BJ (cell line): ENCODE results near the gene GABRB2. TPM values are rescaled to one million over a fixed set of nuclear protein-coding genes. Genes with fewer than 3 reads are reported as not detected.

Source experiments
- CTCF ChIA-PET: fragments of 350-600 bp; formaldehyde crosslinking; extraction: SDS; loops from one replicate; lab custom pipeline; 2021; ENCODE audit warnings: antibody characterized with exemption, inconsistent platforms; lab: Yijun Ruan, JAX
- POLR2A ChIA-PET: fragments of 300-600 bp; sonication (Branson Sonifier 250); formaldehyde crosslinking; extraction: SDS; loops from one replicate; lab custom pipeline; 2021; ENCODE audit warnings: antibody characterized with exemption; lab: Charles Lee
- DNase-seq: peaks from one replicate; pipeline ENCODE4 v3.0.0-alpha.2; 2011; ENCODE audit warnings: low read depth
- H3K27me3 ChIP-seq: 2 replicates; pipeline ENCODE4 v1.6.0; 2011; ENCODE audit warnings: low read length; ENCODE audit not compliant: control insufficient read depth, insufficient read depth
- H3K36me3 ChIP-seq: 2 replicates; pipeline ENCODE4 v1.5.1; 2011; ENCODE audit warnings: low read length; ENCODE audit not compliant: control insufficient read depth, insufficient read depth
- H3K4me3 ChIP-seq: 2 replicates; pipeline ENCODE4 v1.5.1; 2011; ENCODE audit warnings: low read depth, mild to moderate bottlenecking, control low read depth, low read length
- CTCF ChIP-seq: IDR thresholded peaks from 2 replicates; pipeline ENCODE4 v1.5.1; 2011; ENCODE audit warnings: low read depth, mild to moderate bottlenecking, control low read depth, inconsistent platforms, low read length, moderate library complexity; ENCODE audit not compliant: insufficient read depth
- polyA plus RNA-seq: library from polyadenylated mRNA; depleted of rRNA; stranded (reverse); fragments of >200 nt; gene quantifications from 2 replicates; pipeline ENCODE4 v1.2.3, GENCODE V29; 2011

Gene GABRB2
- polyA plus RNA-seq, 1 experiment = not detected

- Histone ChIP-seq H3K27me3 (no peaks in the 10 kb centered on the region), H3K4me3 (no peak overlapping the region), H3K36me3 (no peaks in the 10 kb centered on the region)
- POLR2A ChIA-PET = no interaction called here
- CTCF ChIA-PET = interaction anchor here (0.6 kb wide), 1 partner anchor 17 kb away, joined by 4 read pairs; no protein-coding TSS in a partner anchor
- TF ChIP-seq CTCF = no peak
- DNase-seq = no peak
Measured at GRCh38 chr5:161562446-161562845, 15.9 kb upstream of the GABRB2 start.

- TF ChIP-seq CTCF = no peak
- CTCF ChIA-PET = interaction anchor here (1.4 kb wide), 1 partner anchor 1859 kb away, joined by 7 read pairs; no protein-coding TSS in a partner anchor
- H3K36me3 ChIP-seq = no peaks in the 10 kb centered on the region
- H3K27me3 ChIP-seq = peaks cover 5% of the 10 kb centered on the region; the same call in 1 of the 2 replicates
- no peak overlapping the region for H3K4me3 ChIP-seq
- POLR2A ChIA-PET = no interaction called here
- DNase-seq = no peak
Measured at GRCh38 chr5:161549106-161549505, 2.6 kb upstream of the GABRB2 start.

- CTCF ChIA-PET = interaction anchor here (1.4 kb wide), 1 partner anchor 1860 kb away, joined by 7 read pairs; no protein-coding TSS in a partner anchor
- H3K27me3 ChIP-seq = peaks cover 5% of the 10 kb centered on the region; the same call in 1 of the 2 replicates
- POLR2A ChIA-PET = no interaction called here
- DNase-seq = no peak
- no peak for TF ChIP-seq CTCF
- H3K4me3 ChIP-seq = no peak overlapping the region
- no peaks in the 10 kb centered on the region for H3K36me3 ChIP-seq
Measured at GRCh38 chr5:161548487-161549094, 2.1 kb upstream of the GABRB2 start.

GRCh38 chr5:161547738-161548486 lies 1.4 kb upstream of the GABRB2 start:
- Histone ChIP-seq H3K27me3 (peaks cover 5% of the 10 kb centered on the region; the same call in 1 of the 2 replicates), H3K4me3 (no peak overlapping the region), H3K36me3 (no peaks in the 10 kb centered on the region)
- ChIA-PET POLR2A (no interaction called here), CTCF (interaction anchor here (1.4 kb wide), 1 partner anchor 1861 kb away, joined by 7 read pairs; no protein-coding TSS in a partner anchor)
- DNase-seq = no peak
- TF ChIP-seq CTCF = no peak

GRCh38 chr5:161547406-161547737 lies 847 bp upstream of the GABRB2 start:
- ChIA-PET POLR2A (no interaction called here), CTCF (no interaction called here)
- Histone ChIP-seq H3K36me3 (no peaks in the 10 kb centered on the region), H3K27me3 (peaks cover 5% of the 10 kb centered on the region; the same call in 1 of the 2 replicates), H3K4me3 (no peak overlapping the region)
- no peak for TF ChIP-seq CTCF
- DNase-seq = no peak
